Loucy (cell line): Measurements from ENCODE around the gene DEFB108B.
"Not testable (repeated sequence)": the region's sequence is repeated elsewhere in the genome, so short reads cannot be mapped to it uniquely, and the experiment has no call there.

Experiments
- H2AFZ ChIP-seq: fragments of 200-600 bp; sonication (generic); 2 replicates; pipeline ENCODE4 v1.6.0; 2016; ENCODE audit warnings: antibody characterized with exemption, mild to moderate bottlenecking, low read length, moderate library complexity
- H3F3A ChIP-seq: fragments of 200-600 bp; 2 replicates; pipeline ENCODE4 v1.6.0; 2016; ENCODE audit warnings: antibody characterized with exemption, low read depth, mild to moderate bottlenecking
- H3K27me3 ChIP-seq: fragments of 200-600 bp; sonication (generic); 2 replicates; pipeline ENCODE4 v1.6.1; 2014; ENCODE audit warnings: low read length, mild to moderate bottlenecking; ENCODE audit not compliant: insufficient read depth, poor library complexity, severe bottlenecking
- H3K36me3 ChIP-seq: fragments of 200-600 bp; sonication (generic); 2 replicates; pipeline ENCODE4 v1.6.1; 2016; ENCODE audit warnings: low read length; ENCODE audit not compliant: insufficient read depth
- H3K4me1 ChIP-seq: fragments of 200-600 bp; sonication (generic); 2 replicates; pipeline ENCODE4 v1.5.1; 2014; ENCODE audit warnings: low read length, mild to moderate bottlenecking; ENCODE audit not compliant: insufficient read depth, poor library complexity, severe bottlenecking
- H3K4me2 ChIP-seq: fragments of 200-600 bp; sonication (generic); 2 replicates; pipeline ENCODE4 v1.6.0; 2014; ENCODE audit warnings: antibody characterized with exemption, low read length, low read depth, mild to moderate bottlenecking; ENCODE audit not compliant: poor library complexity, severe bottlenecking
- H3K4me3 ChIP-seq: fragments of 200-600 bp; sonication (generic); 2 replicates; pipeline ENCODE4 v1.5.1; 2014; ENCODE audit warnings: low read length, mild to moderate bottlenecking, mixed read lengths; ENCODE audit not compliant: poor library complexity, severe bottlenecking
- H3K79me2 ChIP-seq: fragments of 200-600 bp; sonication (generic); 2 replicates; pipeline ENCODE4 v1.6.1; 2014; ENCODE audit warnings: low read length; ENCODE audit not compliant: insufficient read depth
- H3K9ac ChIP-seq: fragments of 200-600 bp; sonication (generic); 2 replicates; pipeline ENCODE4 v1.6.0; 2014; ENCODE audit warnings: mild to moderate bottlenecking, low read depth, low read length, moderate library complexity; ENCODE audit not compliant: poor library complexity, severe bottlenecking
- H3K9me2 ChIP-seq: fragments of 200-600 bp; sonication (generic); replicated peaks from 2 replicates; pipeline ENCODE4 v1.6.1; 2016; ENCODE audit warnings: low read depth, low read length, mixed read lengths
- H3K9me3 ChIP-seq: fragments of 200-600 bp; sonication (generic); 2 replicates; pipeline ENCODE4 v1.6.1; 2014; ENCODE audit warnings: mild to moderate bottlenecking, antibody characterized with exemption, low read length, low read depth; ENCODE audit not compliant: insufficient read depth
- H4K20me1 ChIP-seq: fragments of 200-600 bp; sonication (generic); 2 replicates; pipeline ENCODE4 v1.6.0; 2014; ENCODE audit warnings: antibody characterized with exemption, low read length, mild to moderate bottlenecking; ENCODE audit not compliant: insufficient read depth, poor library complexity, severe bottlenecking
- CTCF ChIP-seq: fragments of 200-600 bp; sonication (generic); conservative IDR thresholded peaks from 2 replicates; pipeline ENCODE4 v1.5.1; 2014; ENCODE audit warnings: mild to moderate bottlenecking, antibody characterized with exemption, low read length

The DEFB108B gene

GRCh38 chr11:71800335-71800953 is 32.6 kb upstream of the DEFB108B start:
- peak; percentile 77 for TF ChIP-seq CTCF
- not testable (repeated sequence) for H3K27me3 ChIP-seq

GRCh38 chr11:71801026-71801425 is 32.0 kb upstream of the DEFB108B start:
- not testable (repeated sequence) for H3K4me3 ChIP-seq, H2AFZ ChIP-seq, H3K9me2 ChIP-seq, H3K4me2 ChIP-seq, H3K4me1 ChIP-seq, H3K79me2 ChIP-seq, H3F3A ChIP-seq, H3K9me3 ChIP-seq, H3K36me3 ChIP-seq, H3K27me3 ChIP-seq, H3K9ac ChIP-seq, H4K20me1 ChIP-seq

More at GRCh38 chr11:71800335-71800953, 32.6 kb upstream of the DEFB108B start:
- not testable (repeated sequence) for H3K9ac ChIP-seq, H3K4me2 ChIP-seq, H3K9me3 ChIP-seq, H3K36me3 ChIP-seq, H4K20me1 ChIP-seq, H3K4me3 ChIP-seq, H3K4me1 ChIP-seq, H2AFZ ChIP-seq, H3F3A ChIP-seq, H3K79me2 ChIP-seq, H3K9me2 ChIP-seq

- not testable (repeated sequence) for H3K4me3 ChIP-seq, H3F3A ChIP-seq, H3K4me1 ChIP-seq, H3K36me3 ChIP-seq, H3K9me3 ChIP-seq, H3K79me2 ChIP-seq, H3K27me3 ChIP-seq, H4K20me1 ChIP-seq, H3K4me2 ChIP-seq, H3K9ac ChIP-seq, H3K9me2 ChIP-seq, H2AFZ ChIP-seq
Observed at GRCh38 chr11:71802874-71803273, 30.1 kb upstream of the DEFB108B start.

DNA sequence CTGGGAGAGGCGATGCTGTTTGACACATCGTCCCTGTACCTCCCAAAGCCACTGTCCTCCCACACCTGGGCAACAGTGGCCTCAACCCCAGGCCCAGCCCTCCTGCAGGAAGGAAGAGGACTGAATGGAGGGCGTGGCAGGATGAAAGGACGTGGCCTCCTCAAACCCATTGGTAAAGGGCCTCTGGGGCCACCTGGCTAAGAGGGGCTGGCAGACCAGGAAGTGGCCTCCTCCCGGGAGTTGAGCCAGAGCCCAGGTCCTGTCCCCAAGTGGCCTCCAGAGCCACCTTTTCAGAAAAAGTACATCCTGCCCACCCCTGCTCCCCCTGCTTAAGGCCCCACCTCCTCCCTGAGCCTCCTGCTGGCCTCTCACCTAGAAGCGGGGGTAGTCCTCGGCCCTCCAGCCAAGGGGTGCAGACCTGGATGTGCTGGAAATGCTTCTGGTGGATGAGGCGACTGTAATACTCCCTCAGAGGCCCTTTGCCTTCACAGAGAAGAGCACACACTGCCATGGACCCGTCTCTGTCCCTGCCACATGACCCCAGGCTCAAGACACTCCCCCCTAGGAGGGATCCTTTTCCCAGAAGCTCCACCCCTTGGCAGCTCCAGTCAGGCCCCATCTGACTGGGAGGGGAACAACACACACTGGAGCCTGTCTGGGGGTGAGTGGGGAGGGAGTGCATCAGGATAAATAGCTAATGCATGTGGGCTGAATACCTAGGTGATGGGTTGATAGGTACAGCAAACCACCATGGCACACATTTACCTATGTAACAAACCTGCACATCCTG is 28.6 kb upstream of the DEFB108B start:
- H3K9ac ChIP-seq, H2AFZ ChIP-seq, H3K79me2 ChIP-seq, H3K36me3 ChIP-seq, H3K9me2 ChIP-seq, H3F3A ChIP-seq, H4K20me1 ChIP-seq, H3K9me3 ChIP-seq, H3K27me3 ChIP-seq, H3K4me1 ChIP-seq, H3K4me2 ChIP-seq, H3K4me3 ChIP-seq: not testable (repeated sequence)

- not testable (repeated sequence) for H3K4me1 ChIP-seq, H3K9me2 ChIP-seq, H2AFZ ChIP-seq, H3K27me3 ChIP-seq, H3F3A ChIP-seq, H3K4me3 ChIP-seq, H3K4me2 ChIP-seq, H3K79me2 ChIP-seq, H4K20me1 ChIP-seq, H3K36me3 ChIP-seq, H3K9me3 ChIP-seq, H3K9ac ChIP-seq
Observed at GRCh38 chr11:71812529-71812928, 20.5 kb upstream of the DEFB108B start.
